GM13977 (cell line): ENCODE measurements around the gene PHF23.
A peak's percentile ranks its signal among the peaks of the same experiment; 100 is the strongest.

ENCODE experiments used
- DNase-seq: peaks from one replicate; pipeline ENCODE4 v3.0.0; 2012; ENCODE audit warnings: low spot score
- in situ Hi-C: fragments of 300-500 bp; cut with MboI; formaldehyde crosslinking; loops from one replicate; pipeline ENCODE4 v1.12.0; 2022; ENCODE audit warnings: low sequenced_read_pairs, low pct_unique_long_range_greater_than_20kb, mixed read lengths, inconsistent platforms; ENCODE audit not compliant: unreplicated experiment
- TF ChIP-seq, protein P1 (sequence below): IDR thresholded peaks from 2 replicates; pipeline ENCODE4 v1.5.1; 2012; ENCODE audit warnings: mild to moderate bottlenecking, control low read depth; ENCODE audit not compliant: insufficient read depth; ENCODE audit errors: extremely low read depth, missing control alignments

Gene PHF23

DNA sequence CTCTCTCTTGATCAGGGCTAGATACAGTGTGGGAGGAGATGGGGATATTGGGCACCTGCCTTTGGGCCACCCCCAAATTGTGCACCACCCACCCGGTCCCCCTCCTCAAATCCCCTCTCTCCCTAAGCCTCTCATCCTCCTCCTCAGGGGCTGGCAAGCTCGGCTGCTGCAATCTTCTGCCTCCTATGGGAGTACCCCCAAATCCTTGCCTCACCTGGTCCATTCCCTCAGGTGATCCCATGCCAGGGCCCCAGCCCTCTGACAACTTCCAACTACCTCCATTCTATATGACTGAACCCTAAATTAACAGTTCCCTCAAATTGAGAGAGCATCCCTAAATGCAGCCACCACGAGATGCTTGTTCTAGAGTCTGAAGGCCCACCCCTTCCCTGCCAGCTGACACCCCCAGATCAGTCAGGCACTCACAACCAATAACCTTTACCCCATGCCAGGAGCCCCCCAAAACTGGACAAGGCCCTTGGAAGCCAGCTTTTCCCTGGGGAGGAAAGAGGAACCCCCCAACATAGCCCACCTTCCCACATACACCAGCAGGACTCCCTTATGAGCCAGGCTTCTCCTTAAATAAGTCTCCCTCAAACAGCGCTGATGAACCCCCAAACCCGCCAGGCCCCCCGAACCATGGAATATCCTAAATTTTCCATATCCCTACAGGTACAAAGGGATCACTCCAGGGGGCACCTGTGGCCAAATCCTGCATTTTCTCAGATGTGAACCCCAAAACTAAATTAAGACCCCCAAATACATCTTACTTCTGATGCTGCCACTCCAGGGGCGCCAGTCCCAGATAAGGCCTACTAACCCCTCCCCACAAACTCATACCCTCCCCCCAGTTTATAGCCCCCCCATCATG lies 22.8 kb downstream of the PHF23 start:
- TF ChIP-seq, protein P1, sequence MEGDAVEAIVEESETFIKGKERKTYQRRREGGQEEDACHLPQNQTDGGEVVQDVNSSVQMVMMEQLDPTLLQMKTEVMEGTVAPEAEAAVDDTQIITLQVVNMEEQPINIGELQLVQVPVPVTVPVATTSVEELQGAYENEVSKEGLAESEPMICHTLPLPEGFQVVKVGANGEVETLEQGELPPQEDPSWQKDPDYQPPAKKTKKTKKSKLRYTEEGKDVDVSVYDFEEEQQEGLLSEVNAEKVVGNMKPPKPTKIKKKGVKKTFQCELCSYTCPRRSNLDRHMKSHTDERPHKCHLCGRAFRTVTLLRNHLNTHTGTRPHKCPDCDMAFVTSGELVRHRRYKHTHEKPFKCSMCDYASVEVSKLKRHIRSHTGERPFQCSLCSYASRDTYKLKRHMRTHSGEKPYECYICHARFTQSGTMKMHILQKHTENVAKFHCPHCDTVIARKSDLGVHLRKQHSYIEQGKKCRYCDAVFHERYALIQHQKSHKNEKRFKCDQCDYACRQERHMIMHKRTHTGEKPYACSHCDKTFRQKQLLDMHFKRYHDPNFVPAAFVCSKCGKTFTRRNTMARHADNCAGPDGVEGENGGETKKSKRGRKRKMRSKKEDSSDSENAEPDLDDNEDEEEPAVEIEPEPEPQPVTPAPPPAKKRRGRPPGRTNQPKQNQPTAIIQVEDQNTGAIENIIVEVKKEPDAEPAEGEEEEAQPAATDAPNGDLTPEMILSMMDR = no peak
- DNase-seq = no peak
- in situ Hi-C loops = no loop called here

DNA sequence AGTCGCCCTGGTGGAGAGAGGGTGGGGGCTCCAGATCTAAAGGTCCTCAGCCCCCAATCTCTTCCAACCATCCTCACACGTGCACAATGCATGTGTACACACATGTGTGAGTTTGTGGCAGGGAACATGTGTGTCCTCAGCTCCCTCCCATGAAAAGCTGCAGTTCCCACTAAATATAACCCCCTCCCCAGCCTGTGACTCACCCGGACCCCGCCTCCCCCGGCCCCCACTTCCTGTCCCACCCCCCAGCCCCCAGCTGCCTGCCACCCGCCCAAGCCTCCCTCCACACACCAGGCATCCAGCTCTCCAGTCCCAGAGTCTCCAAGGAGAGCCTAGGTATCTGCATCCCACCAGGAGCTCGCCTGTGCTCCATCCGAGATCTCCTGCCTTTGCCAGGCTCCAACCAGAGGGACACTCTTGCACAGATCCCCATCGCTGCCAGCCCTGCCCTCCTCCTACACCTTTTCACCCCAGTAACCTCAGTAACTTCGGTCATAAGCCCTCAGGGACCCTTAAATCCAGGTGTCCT lies 23.5 kb downstream of the PHF23 start:
- DNase-seq = no peak
- in situ Hi-C loops = no loop called here
- TF ChIP-seq, protein P1 = no peak

DNA sequence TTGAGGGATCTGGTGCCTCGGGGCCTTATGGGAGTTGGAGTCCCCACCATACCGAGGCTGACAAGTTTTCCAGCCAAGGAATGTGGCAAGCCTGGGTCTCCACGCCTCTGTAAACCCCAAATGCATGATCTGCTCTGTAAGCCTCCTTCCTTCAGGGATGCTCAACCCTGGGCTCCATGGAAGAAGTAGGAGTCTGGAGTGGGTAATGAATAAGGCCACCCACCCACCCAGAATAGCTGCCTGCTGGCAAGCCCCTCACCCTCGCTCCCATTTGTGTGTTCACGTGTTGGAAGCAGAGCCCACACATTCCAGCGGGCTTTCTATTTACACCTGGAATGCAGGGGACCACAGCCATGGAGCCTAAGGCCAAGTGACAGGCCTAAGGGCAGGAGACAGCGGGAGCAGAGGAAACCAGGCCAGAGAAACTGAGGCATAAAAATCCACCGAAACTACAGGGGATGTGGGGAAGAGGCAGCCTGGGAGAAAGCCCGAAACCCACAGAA lies 24.1 kb downstream of the PHF23 start:
- DNase-seq = no peak
- in situ Hi-C loops = no loop called here

DNA sequence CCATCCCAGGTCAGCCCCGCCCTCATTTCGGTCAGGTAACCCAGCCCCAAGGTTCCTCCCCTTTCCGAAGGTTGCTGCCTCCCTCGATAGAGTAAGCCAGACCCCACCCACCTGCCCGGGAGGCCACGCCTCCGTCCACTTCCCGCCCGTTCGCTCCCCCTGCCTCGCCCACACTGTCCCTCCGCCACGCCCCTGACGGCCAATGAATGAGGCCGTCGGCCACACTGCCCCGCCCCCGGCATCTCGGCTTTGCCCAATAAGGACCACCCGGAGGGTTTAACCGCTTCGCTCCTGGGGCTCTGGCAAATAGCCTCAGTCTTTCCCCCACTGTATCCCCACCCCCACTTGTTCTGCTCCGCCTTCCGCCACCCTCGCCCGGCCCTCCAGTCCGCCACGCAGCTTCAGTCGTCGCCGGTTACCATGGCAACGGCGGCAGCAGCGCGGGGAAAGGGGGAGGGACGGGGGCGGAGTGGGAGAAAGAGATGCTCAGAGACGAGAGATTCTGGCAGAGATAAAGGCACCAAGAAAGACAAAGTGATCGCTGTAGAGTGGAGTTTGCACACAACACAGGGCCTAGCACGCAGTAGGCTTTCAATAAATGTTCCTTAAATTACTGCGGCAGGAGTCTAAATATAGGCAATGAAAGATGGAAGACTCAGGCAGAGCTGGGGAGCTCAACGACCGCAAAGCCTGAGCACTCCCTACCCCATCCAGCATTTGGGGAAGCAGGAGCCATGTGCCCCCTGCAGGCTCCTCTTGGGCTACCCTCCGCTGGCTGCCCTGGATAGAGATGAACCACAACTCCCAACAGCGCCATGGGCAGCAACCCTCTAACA lies 24.7 kb downstream of the PHF23 start:
- DNase-seq = peak; percentile 99
- in situ Hi-C loops = no loop called here
- TF ChIP-seq, protein P1 = peak; percentile 37

More for the DNA sequence above, 24.1 kb downstream of the PHF23 start:
- TF ChIP-seq, protein P1 = no peak

DNA sequence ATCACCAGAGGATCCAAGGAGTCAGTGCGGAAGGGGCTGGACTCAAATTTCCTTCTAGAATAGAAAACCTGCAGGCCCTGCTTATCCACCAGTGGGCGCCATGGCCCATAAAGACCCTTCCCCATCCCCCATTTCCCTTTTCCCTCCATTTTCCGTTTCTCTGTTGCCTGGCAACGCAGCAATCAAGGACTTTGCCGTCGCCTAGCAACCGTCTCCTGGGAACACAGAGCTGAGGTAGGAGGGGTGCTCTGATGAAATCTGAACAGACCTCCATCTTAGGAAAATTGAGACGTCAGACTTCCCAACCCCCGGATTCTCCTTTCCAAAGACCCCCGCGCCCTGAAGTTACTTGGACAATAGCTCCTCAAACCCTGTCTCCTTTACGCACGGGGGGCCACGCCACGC lies 25.4 kb downstream of the PHF23 start:
- in situ Hi-C loops = no loop called here
- TF ChIP-seq, protein P1 = peak; percentile 44
- peak; percentile 74 for DNase-seq
